Airway epithelial cell (primary cell): ENCODE results near the gene CMPK2. TPM values are rescaled to one million over a fixed set of nuclear protein-coding genes. Genes with fewer than 3 reads are reported as not detected.

Source experiments
- total RNA-seq: library from RNA; depleted of rRNA; stranded (reverse); fragments of >200 nt; gene quantifications from 2 replicates; pipeline ENCODE4 v1.2.3, GENCODE V29; 2015

The CMPK2 gene
- not detected in 2 replicates for total RNA-seq

DNA sequence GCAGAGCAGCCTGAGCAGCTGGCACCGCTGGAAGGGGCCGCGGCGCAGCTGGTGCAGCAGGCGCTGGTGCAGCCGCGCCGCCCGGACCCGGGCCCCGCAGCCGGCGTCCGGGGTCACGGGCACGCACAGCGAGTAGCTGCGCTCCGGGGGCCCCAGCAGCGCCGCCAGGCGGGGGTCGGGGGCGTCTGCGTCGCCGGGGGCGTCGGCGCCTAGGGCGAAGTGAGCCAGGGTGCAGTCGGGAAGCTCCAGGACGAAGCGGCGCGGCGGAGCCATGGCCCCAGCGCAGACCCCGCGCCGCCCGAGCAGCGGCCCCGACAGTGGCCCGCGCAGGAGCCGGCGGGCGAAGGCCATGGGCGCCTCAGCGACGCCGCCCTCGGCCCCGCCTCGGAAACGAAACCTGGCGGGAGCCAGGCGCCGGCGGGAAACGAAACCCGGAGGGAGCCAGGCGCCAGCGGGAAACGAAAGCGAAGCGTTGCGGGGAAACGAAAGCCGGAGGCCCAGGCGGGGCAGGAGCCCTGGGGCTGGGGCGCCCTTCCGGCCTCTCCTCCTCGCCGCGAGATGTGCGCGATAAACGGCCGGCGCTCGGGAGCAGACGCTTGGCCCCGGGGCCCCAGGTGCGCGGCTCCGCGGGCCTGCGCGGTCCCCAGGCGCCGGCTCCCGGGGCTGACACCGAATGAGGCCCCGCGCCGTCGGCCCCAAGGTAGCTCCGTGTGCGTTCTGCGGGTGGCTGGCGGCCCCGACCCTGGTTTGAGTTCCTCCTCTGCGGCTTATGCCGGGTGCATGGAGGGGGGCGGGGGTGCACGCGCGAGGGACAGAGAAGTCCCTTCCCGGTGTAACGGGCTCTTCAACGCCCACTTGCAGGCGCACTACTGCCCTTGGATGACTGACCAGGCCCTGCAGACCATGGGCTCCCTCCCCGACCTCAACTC lies at the start of gene CMPK2:
Gene CMPK2 (minus strand): TSS at position 562 of the 929 bp plus-strand sequence. CDS start 211 bp downstream, at position 351.

GRCh38 chr2:6877402-6878304 lies 11.9 kb upstream of the CMPK2 start, which contains the start of gene RSAD2:
Gene RSAD2, plus strand, starts transcription at chr2:6877777. Its CDS starts 24 bp downstream, at chr2:6877801.

Other genes with a start within 250 kb of the CMPK2 start
- not detected in 2 replicates for gene RSAD2, start 11.9 kb upstream of the CMPK2 start, total RNA-seq
- 0.23 and 0.99 TPM in 2 replicates for gene RNF144A, start 51.5 kb upstream of the CMPK2 start, total RNA-seq